Measurements from ENCODE around the gene SYNM.

SYNM gene

DNA sequence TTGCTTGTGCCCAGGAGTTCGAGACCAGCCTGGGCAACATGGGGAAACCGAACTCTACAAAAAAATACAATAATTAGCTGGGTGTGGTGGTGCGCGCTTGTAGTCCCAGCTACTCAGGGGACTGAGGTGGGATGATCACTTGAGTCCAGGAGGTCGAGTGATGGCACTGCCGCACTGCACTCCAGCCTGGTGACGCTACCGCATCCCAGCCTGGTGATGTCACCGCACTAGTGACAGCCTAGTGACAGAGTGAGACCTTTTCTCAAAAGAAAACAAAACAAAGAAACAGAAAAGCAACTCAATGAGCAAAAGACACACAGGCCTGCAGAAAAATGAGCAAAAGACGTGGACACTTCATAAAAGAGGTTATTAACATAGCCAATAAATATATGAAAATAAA, 19.9 kb upstream of the SYNM start:
- no peak for DNase-seq (ENCODE audit: low read depth, low spot score)

GRCh38 chr15:99085413-99086326, 19.2 kb upstream of the SYNM start:
- DNase-seq (ENCODE audit: low read depth, low spot score): no peak

DNA sequence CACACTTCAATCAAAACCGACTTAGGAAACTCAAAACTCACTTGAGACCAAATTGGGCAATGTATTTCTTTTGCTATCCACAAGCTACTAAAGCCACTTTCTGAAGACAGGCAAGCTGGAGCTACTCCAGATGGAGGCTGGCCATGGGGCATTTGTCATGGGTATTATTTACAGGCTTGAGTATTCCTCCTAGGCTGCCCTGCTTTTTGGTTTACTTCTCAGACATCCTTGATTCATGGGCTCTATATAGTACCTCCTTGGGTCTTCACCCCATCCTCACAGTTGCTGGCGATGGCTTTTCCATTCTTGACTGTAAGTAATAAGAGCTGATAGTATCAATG, 18.6 kb upstream of the SYNM start:
- DNase-seq (ENCODE audit: low read depth, low spot score): no peak

- no peak for DNase-seq (ENCODE audit: low read depth, low spot score)
These were observed 17.4 kb upstream of the SYNM start for GRCh38 chr15:99087405-99087943.

DNA sequence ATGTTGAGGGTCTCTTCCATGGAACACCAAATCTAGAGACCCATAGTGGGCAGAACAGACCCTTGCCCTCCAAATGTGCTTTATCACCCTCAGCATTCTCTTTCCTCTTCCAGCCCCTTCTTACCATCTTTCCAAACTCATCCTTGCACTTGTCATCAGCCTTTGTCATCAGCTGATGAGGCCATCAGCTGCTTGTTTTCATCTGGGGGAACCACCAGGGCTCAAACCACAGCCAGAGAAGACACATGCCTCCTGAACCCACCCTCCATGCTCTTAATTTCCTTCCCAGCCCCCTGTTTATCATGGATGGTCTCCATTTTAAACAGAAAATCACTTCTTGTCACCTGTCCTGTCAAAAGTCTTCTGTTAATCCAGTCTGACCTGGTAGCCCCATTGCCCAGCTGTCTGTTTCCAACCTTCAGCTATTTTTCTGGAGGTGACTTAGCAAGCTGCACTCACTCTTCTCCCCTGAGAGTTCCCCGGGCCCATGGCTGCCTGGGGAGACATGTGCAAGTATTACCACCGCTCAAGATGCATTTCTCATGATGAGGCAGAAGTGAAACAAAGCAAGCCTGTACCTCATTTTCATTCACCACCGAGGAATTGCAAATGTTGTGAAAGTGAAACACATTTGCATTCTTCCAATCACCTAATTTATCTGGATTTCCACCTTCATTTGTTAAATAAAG, 14.7 kb upstream of the SYNM start:
- no peak for DNase-seq (ENCODE audit: low read depth, low spot score)

GRCh38 chr15:99090938-99091337, 13.9 kb upstream of the SYNM start:
- DNase-seq (ENCODE audit: low read depth, low spot score): no peak

DNA sequence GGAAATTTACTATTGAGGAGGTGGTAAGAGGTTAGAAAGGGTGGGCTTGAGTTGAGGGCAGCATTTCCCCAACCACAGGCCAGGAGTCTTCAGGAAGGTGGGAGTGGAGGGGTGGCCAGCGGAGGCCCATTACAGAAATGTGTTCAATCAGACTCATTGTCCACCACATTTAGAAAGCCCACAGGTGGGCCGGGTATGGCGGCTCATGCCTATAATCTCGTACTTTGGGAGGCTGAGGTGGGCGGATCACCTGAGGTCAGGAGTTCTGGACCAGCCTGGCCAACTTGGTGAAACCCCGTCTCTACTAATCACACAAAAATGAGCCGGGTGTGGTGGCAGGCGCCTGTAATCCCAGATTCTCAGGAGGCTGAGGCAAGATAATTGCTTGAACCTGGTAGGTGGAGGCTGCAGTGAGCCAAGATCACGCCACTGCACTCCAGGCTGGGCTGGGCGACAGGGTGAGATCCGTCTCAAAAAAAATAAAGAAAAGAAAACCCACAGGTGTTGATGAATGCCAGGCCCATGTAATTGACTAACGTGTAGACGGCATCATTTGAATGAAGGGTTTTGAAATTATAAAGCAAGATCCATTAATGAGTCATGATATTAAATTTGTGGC, 12.2 kb upstream of the SYNM start:
- DNase-seq (ENCODE audit: low read depth, low spot score): no peak

- no peak for DNase-seq (ENCODE audit: low read depth, low spot score)
These were observed 9.3 kb upstream of the SYNM start for GRCh38 chr15:99095626-99096025.

DNA sequence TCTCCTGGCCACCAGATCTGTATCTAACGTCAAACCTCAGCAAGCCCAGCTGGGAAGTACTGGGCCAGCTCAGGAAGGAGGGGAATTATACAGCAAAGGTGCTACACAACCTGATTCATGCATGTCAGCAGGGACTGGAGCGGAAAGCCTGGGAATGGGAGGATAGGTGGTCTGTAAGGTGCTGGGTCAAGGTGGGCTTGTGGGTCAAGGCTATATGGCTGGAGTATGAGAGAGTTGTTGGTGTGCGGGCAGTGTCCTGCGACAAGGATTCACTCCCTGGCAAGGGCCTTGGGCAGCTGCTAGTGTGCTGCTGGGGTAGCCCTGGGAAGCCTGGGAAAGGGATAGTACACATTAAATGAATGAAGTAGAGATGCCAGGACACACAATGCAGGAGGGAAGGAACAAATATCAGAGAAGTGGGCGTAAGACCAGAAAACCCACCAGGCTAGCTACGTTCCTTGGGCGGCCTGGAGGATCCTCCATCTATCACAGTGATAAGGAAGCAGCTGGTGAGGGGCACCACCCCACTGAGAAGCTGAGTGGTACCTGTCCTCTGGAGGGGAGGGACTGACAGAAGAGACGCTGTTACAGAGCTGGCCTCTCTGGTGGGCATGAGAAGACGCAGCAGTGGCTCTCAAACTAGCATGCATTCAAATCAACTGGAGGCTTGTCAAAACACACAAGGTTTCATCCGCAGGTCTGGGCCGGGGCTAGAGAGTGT, 8.5 kb upstream of the SYNM start:
- DNase-seq (ENCODE audit: low read depth, low spot score): no peak

DNA sequence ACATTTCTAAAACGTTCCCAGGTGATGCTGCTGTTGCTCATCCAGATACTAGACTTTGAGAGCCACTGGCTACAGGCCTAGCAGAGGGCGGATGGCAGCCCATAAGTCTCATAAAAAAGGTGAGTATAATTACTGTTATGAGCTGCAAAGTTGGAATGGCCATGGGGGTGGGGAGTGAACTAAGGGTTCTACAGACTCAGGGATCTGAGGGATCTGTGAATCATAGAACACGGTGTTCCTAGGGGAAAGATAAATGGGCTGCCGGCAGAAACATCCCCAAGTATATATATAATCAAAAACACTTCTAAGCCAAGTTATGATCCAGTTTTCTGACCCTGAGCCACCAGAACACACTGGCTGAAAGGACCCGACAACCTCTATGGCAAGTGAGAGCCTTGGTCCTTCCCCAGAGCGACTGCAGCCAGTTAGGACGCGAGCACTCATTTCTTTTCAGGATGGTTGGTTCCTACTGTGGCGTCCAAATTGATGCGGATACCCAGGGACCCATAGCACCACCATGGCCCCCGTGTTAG, 7.9 kb upstream of the SYNM start:
- no peak for DNase-seq (ENCODE audit: low read depth, low spot score)

- no peak for DNase-seq (ENCODE audit: low read depth, low spot score)
These were observed 7.2 kb upstream of the SYNM start for GRCh38 chr15:99097441-99098410.

- DNase-seq (ENCODE audit: low read depth, low spot score): no peak
These were observed 6.5 kb upstream of the SYNM start for GRCh38 chr15:99098426-99098825.

- DNase-seq (ENCODE audit: low read depth, low spot score): no peak
These were observed 5.9 kb upstream of the SYNM start for GRCh38 chr15:99098991-99099390.

DNA sequence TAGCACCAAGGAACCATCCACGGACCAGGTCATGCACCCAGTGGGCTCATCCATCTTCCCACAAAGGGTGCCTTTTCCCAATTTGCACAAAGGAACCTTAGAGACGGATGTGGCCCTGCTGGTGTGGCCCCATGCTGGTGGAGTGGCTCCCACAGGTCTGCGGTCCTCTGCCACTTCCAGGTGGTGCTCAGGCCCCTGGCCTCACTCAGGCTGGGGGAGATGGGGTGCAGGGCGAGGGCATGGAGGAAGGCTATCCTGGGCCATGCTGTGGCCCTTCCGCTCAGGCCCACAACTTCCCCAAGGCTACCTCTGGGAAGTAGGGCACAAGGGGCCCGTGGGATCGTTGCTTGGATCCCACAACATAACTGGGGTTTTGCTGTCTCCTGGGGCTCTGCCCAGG, 5.2 kb upstream of the SYNM start:
- DNase-seq (ENCODE audit: low read depth, low spot score): no peak

DNA sequence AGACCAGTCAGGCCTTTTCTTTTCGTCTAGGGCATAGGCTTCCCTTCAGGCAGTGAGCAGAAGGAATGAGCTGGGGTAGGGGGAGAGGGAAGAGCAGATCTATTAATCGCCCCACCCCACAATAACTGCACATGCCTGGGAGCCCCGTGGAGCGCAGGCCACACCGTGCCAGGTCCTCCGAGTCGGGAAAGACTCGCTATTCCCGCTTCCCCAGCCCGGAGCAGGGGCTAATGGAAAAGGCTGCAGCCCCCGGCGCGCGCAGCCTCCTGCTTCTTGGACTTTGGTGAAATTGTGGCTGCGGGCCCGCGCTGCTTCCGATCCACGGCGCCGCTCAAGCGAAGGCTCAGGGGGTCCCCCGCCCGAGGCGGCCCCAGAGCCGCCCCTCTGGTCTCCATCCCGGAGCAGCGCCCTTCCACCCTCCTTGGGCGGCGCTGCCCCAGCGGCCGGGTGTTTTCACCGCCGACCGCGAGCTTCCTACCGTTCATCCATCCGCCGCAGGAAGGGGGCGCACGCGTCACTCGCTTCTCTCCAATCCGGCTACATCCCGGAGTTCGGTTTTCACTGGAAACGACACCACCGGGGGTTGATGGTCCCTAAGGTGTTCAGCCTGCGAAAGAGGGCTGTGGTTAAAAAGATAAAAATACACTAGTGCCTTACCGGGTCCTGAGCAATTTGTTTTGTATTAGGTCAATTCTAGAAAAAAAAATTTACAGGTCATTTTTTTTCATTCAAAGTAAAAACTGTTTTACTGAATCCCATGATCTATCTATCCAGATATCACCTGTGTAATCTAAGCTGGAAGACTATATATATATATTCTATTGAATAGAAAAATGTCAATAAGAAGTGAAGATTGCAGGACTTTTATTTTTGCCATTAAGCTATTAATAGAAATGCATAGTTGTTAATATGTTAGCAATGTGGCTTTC, 4.4 kb upstream of the SYNM start:
- no peak for DNase-seq (ENCODE audit: low read depth, low spot score)

DNA sequence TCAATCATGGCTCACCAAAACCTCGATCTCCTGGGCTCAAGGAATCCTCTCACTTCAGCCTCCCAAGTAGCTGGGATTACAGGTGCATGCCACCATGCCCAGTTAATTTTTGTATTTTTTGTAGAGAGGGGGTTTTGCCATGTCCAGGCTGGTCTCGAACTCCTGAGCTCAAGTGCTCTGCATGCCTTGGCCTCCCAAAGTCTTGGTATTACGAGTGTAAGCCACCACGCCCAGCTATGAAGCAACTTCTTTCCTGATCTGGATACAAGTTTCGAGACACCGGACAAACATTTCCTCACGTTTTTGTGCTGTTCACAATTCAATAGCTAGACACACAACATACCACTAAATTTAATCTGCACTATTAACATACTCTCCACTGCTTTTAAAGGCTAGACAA, 3.4 kb upstream of the SYNM start:
- DNase-seq (ENCODE audit: low read depth, low spot score): no peak

GRCh38 chr15:99102332-99103235, 2.3 kb upstream of the SYNM start:
- DNase-seq (ENCODE audit: low read depth, low spot score): no peak

GRCh38 chr15:99103279-99103678, 1.6 kb upstream of the SYNM start:
- DNase-seq (ENCODE audit: low read depth, low spot score): no peak
